Prostate gland (tissue), 2 donors: ENCODE measurements around the gene SULT4A1.

Experiments used
- POLR2A ChIP-seq: fragments of 450-650 bp; IDR thresholded peaks from one replicate; pipeline ENCODE4 v1.6.1; 2016; ENCODE audit warnings: antibody characterized with exemption, mild to moderate bottlenecking
- TF ChIP-seq, protein P1 (sequence below), 4 experiments: fragments of 200-600 bp in 2 of 4; fragments of 450-650 bp in 2 of 4; sonication (generic) in 2 of 4; IDR thresholded peaks; 1 replicate in 3 of 4; 2 replicates in 1 of 4; pipeline ENCODE4 v1.5.1; 2016 to 2019; ENCODE audit warnings: antibody characterized with exemption in 4 of 4, mild to moderate bottlenecking in 2 of 4, moderate library complexity in 2 of 4

DNA sequence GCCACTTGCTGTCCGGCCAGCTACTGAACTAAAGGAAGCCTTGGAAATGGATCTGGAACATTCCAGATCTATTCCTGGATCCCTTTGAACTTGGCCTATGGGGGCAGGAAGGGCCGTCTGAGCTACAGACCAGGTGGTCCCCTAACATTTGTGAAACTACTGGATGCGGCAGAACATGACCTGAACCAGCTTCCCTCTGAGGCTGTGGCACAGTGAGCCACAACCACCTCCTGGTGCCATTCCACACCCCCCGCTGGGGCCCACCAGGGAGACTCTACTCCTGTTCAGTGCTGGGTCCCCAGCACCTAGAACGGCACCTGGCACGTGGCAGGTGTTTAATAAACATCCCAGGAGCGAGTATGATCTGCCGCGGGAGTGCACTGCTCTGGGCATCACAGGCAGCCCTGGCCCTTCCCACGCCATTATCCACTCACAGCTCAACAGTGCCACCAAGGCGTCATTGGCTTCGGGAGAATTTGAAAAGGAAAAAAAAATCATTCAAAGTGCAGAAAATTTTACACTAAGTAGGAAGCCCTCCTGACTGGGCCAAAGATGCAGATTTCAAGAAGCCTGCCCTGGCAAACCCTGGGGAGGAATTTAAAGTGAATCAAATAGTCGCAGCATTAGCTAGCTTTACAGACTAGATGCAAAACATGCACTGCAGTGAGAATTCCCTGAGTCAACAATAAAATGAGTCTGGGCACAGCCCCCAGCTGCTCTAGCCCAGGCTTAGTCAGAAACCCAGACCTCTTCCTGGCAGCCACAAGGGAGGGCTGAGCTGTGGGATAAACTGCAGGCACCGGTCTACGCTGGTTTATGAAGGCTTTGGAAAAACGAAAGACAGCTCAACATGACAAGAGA lies 35.9 kb downstream of the SULT4A1 start:
- TF ChIP-seq, protein P1, sequence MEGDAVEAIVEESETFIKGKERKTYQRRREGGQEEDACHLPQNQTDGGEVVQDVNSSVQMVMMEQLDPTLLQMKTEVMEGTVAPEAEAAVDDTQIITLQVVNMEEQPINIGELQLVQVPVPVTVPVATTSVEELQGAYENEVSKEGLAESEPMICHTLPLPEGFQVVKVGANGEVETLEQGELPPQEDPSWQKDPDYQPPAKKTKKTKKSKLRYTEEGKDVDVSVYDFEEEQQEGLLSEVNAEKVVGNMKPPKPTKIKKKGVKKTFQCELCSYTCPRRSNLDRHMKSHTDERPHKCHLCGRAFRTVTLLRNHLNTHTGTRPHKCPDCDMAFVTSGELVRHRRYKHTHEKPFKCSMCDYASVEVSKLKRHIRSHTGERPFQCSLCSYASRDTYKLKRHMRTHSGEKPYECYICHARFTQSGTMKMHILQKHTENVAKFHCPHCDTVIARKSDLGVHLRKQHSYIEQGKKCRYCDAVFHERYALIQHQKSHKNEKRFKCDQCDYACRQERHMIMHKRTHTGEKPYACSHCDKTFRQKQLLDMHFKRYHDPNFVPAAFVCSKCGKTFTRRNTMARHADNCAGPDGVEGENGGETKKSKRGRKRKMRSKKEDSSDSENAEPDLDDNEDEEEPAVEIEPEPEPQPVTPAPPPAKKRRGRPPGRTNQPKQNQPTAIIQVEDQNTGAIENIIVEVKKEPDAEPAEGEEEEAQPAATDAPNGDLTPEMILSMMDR (IDR thresholded peaks at IDR 0.05): peak in 2 of 4 experiments; percentile 19 to 32
- TF ChIP-seq POLR2A: no peak
